ENCODE data around the gene PRRT3.

GRCh38 chr3:9914011-9914410 is 38.2 kb downstream of the PRRT3 start:
- no peak for TF ChIP-seq FOXP2 (optimal IDR thresholded peaks at IDR 0.05; ENCODE audit: borderline replicate concordance, extremely low read depth, extremely low read length, insufficient read depth)
- no peak for TF ChIP-seq TAF1 (IDR thresholded peaks at IDR 0.05; ENCODE audit: borderline replicate concordance, insufficient read depth, low read length)

Data from PFSK-1 (cell line).